HL-60/S4 treated with phorbol 12-myristate 13-acetate at 8.2 ng/mL for 4 days and 3 days (cell line): Measurements from ENCODE around the gene ANKRD22.

Experiments
- in situ Hi-C: fragments of 300-500 bp; cut with MboI; formaldehyde crosslinking; loops from 2 replicates; pipeline ENCODE4 v1.15.0; 2022; ENCODE audit warnings: low sequenced_read_pairs

Gene ANKRD22

GRCh38 chr10:88803641-88804040 lies 48.0 kb downstream of the ANKRD22 start:
- in situ Hi-C loops: no loop called here

- in situ Hi-C loops: no loop called here
Observed at GRCh38 chr10:88802523-88803285, 48.9 kb downstream of the ANKRD22 start, which contains the start of gene LIPM. Gene LIPM, plus strand, starts transcription at chr10:88802730. Its CDS starts 167 bp downstream, at chr10:88802897.

GRCh38 chr10:88800152-88801125 lies 51.2 kb downstream of the ANKRD22 start:
- in situ Hi-C loops: no loop called here

GRCh38 chr10:88794731-88795130 lies 56.9 kb downstream of the ANKRD22 start:
- in situ Hi-C loops: no loop called here

- in situ Hi-C loops: no loop called here
Observed at GRCh38 chr10:88793712-88794299, 57.8 kb downstream of the ANKRD22 start.

GRCh38 chr10:88792661-88793060 lies 59.0 kb downstream of the ANKRD22 start:
- in situ Hi-C loops: no loop called here

- in situ Hi-C loops: no loop called here
Observed at GRCh38 chr10:88791924-88792323, 59.7 kb downstream of the ANKRD22 start.

GRCh38 chr10:88788924-88789323 lies 62.7 kb downstream of the ANKRD22 start:
- in situ Hi-C loops: no loop called here

- in situ Hi-C loops: no loop called here
Observed at GRCh38 chr10:88787463-88787862, 64.2 kb downstream of the ANKRD22 start.

GRCh38 chr10:88786032-88786770 lies 65.4 kb downstream of the ANKRD22 start:
- in situ Hi-C loops: no loop called here

- in situ Hi-C loops: no loop called here
Observed at GRCh38 chr10:88783724-88784123, 67.9 kb downstream of the ANKRD22 start.

GRCh38 chr10:88782222-88782621 lies 69.4 kb downstream of the ANKRD22 start:
- in situ Hi-C loops: no loop called here

- in situ Hi-C loops: no loop called here
Observed at GRCh38 chr10:88781206-88781605, 70.4 kb downstream of the ANKRD22 start.
